ENCODE results near the gene SPAAR.
"Not testable (repeated sequence)": the region's sequence is repeated elsewhere in the genome, so short reads cannot be mapped to it uniquely, and the experiment has no call there.

SPAAR gene

GRCh38 chr9:35923927-35924763, 14.9 kb downstream of the SPAAR start:
- DNase-seq = no peak

GRCh38 chr9:35928591-35929452, 19.5 kb downstream of the SPAAR start:
- DNase-seq = no peak

GRCh38 chr9:35929453-35929718, 20.1 kb downstream of the SPAAR start:
- DNase-seq = no peak

- DNase-seq = no peak
These were observed 21.2 kb downstream of the SPAAR start for GRCh38 chr9:35930521-35930920.

GRCh38 chr9:35930989-35931388, 21.7 kb downstream of the SPAAR start:
- DNase-seq = no peak

- no peak for DNase-seq
These were observed 23.4 kb downstream of the SPAAR start for GRCh38 chr9:35932735-35933134.

- DNase-seq = no peak
These were observed 24.3 kb downstream of the SPAAR start for GRCh38 chr9:35933550-35934067.

GRCh38 chr9:35934069-35934468, 24.8 kb downstream of the SPAAR start:
- not testable (repeated sequence) for DNase-seq

GRCh38 chr9:35935261-35935660, 26.0 kb downstream of the SPAAR start:
- DNase-seq = no peak

- no peak for DNase-seq
These were observed 26.6 kb downstream of the SPAAR start for GRCh38 chr9:35935755-35936509.

- DNase-seq = no peak
These were observed 27.9 kb downstream of the SPAAR start for GRCh38 chr9:35937227-35937626.

GRCh38 chr9:35938474-35939356, 29.4 kb downstream of the SPAAR start:
- no peak for DNase-seq

GRCh38 chr9:35939679-35940250, 30.5 kb downstream of the SPAAR start:
- no peak for DNase-seq

- no peak for DNase-seq
These were observed 31.4 kb downstream of the SPAAR start for GRCh38 chr9:35940458-35941407.

- DNase-seq = no peak
These were observed 33.0 kb downstream of the SPAAR start for GRCh38 chr9:35942286-35942685.

- no peak for DNase-seq
These were observed 34.9 kb downstream of the SPAAR start for GRCh38 chr9:35944173-35944572.

- DNase-seq = no peak
These were observed 35.6 kb downstream of the SPAAR start for GRCh38 chr9:35944841-35945240.

GRCh38 chr9:35945341-35946018, 36.2 kb downstream of the SPAAR start:
- DNase-seq = peak; percentile 67

- no peak for DNase-seq
These were observed 39.2 kb downstream of the SPAAR start for GRCh38 chr9:35948451-35948850.

- DNase-seq = no peak
These were observed 39.6 kb downstream of the SPAAR start for GRCh38 chr9:35948901-35949318.
